ENCODE measurements around the gene DPEP1. TPM values are rescaled to one million over a fixed set of nuclear protein-coding genes. Genes with fewer than 3 reads are reported as not detected.

The DPEP1 gene
- total and polyA plus RNA-seq, 2 donors from 2014 or later = 24.2 to 433 TPM

GRCh38 chr16:89618109-89618998 is 4.9 kb downstream of the DPEP1 start:
- DNase-seq (no peak), FAIRE-seq (no peak)
- Histone ChIP-seq H3K9me3 (ENCODE audit: control insufficient read depth in 2 of 3, insufficient read depth in 1 of 3, low read length in 3 of 3) (no peaks in the 10 kb centered on the region), H3K4me3 (ENCODE audit: low read length in 3 of 3) (no peak overlapping the region), H3K27ac (ENCODE audit: low read depth in 2 of 2, low read length in 2 of 2) (no peak overlapping the region), H3K9ac (ENCODE audit: low read length in 3 of 3) (no peak overlapping the region), H3K27me3 (ENCODE audit: control insufficient read depth, insufficient read depth, low read length) (no peaks in the 10 kb centered on the region), H3K4me1 (ENCODE audit: control insufficient read depth in 2 of 3, insufficient read depth in 2 of 3, low read depth in 1 of 3, low read length in 3 of 3) (peaks cover 0 to 18% (median 0%) of the 10 kb centered on the region in 3 donors), H3K36me3 (ENCODE audit: control insufficient read depth in 2 of 3, insufficient read depth in 3 of 3, low read length in 3 of 3) (no peaks in the 10 kb centered on the region)
- intact Hi-C loops (cut with DNase I) = no loop called here
- TF ChIP-seq CTCF (IDR thresholded peaks at IDR 0.05; ENCODE audit: borderline replicate concordance, extremely low read depth, insufficient read depth) = no peak

- Histone ChIP-seq H3K9ac (ENCODE audit: low read length in 3 of 3) (no peak overlapping the region), H3K4me3 (ENCODE audit: low read length in 3 of 3) (no peak overlapping the region), H3K36me3 (ENCODE audit: control insufficient read depth in 2 of 3, insufficient read depth in 3 of 3, low read length in 3 of 3) (no peaks in the 10 kb centered on the region), H3K4me1 (ENCODE audit: control insufficient read depth in 2 of 3, insufficient read depth in 2 of 3, low read depth in 1 of 3, low read length in 3 of 3) (peaks cover 0 to 20% (median 7%) of the 10 kb centered on the region in 3 donors), H3K27me3 (ENCODE audit: control insufficient read depth, insufficient read depth, low read length) (no peaks in the 10 kb centered on the region), H3K27ac (ENCODE audit: low read depth in 2 of 2, low read length in 2 of 2) (no peak overlapping the region), H3K9me3 (ENCODE audit: control insufficient read depth in 2 of 3, insufficient read depth in 1 of 3, low read length in 3 of 3) (no peaks in the 10 kb centered on the region)
- no peak for FAIRE-seq
- TF ChIP-seq CTCF (IDR thresholded peaks at IDR 0.05; ENCODE audit: borderline replicate concordance, extremely low read depth, insufficient read depth) = no peak
- peak in 2 of 5 donors; percentile 59 to 91 for DNase-seq
- intact Hi-C loops (cut with DNase I) = no loop called here
Observed at GRCh38 chr16:89619840-89620239, 6.4 kb downstream of the DPEP1 start.

- no peaks in the 10 kb centered on the region for H3K36me3 ChIP-seq (ENCODE audit: control insufficient read depth in 2 of 3, insufficient read depth in 3 of 3, low read length in 3 of 3)
- intact Hi-C loops (cut with DNase I) = no loop called here
- DNase-seq = peak in 3 of 5 donors; percentile 36 to 84 (median 77)
Observed at GRCh38 chr16:89620406-89620841, 7.0 kb downstream of the DPEP1 start.

More at GRCh38 chr16:89620406-89620841, 7.0 kb downstream of the DPEP1 start:
- no peak overlapping the region for H3K9ac ChIP-seq (ENCODE audit: low read length in 3 of 3)
- H3K27ac ChIP-seq (ENCODE audit: low read depth in 2 of 2, low read length in 2 of 2) = no peak overlapping the region
- H3K9me3 ChIP-seq (ENCODE audit: control insufficient read depth in 2 of 3, insufficient read depth in 1 of 3, low read length in 3 of 3) = no peaks in the 10 kb centered on the region
- no peak overlapping the region for H3K4me3 ChIP-seq (ENCODE audit: low read length in 3 of 3)
- H3K27me3 ChIP-seq (ENCODE audit: control insufficient read depth, insufficient read depth, low read length) = no peaks in the 10 kb centered on the region
- TF ChIP-seq CTCF (IDR thresholded peaks at IDR 0.05; ENCODE audit: borderline replicate concordance, extremely low read depth, insufficient read depth) = no peak
- peaks cover 0 to 20% (median 8%) of the 10 kb centered on the region in 3 donors for H3K4me1 ChIP-seq (ENCODE audit: control insufficient read depth in 2 of 3, insufficient read depth in 2 of 3, low read depth in 1 of 3, low read length in 3 of 3)
- FAIRE-seq = no peak
